ENCODE data around the gene NOXA1. TPM values are rescaled to one million over a fixed set of nuclear protein-coding genes. Genes with fewer than 3 reads are reported as not detected.

NOXA1 gene
- total RNA-seq, 1 donor from 2014 or later: 2.1 TPM

- no peak overlapping the region for H3K4me3 ChIP-seq (ENCODE audit: low read depth, low read length)
- no peak for TF ChIP-seq CTCF (conservative IDR thresholded peaks at IDR 0.05; ENCODE audit: low read depth, low read length)
- no peak for DNase-seq (ENCODE audit: low read depth)
Measured at GRCh38 chr9:137395666-137396010, 27.6 kb upstream of the NOXA1 start.

GRCh38 chr9:137396227-137396626 is 27.0 kb upstream of the NOXA1 start:
- TF ChIP-seq CTCF (conservative IDR thresholded peaks at IDR 0.05; ENCODE audit: low read depth, low read length): no peak
- no peak overlapping the region for H3K4me3 ChIP-seq (ENCODE audit: low read depth, low read length)
- no peak for DNase-seq (ENCODE audit: low read depth)

- no peak for TF ChIP-seq CTCF (conservative IDR thresholded peaks at IDR 0.05; ENCODE audit: low read depth, low read length)
- no peak overlapping the region for H3K4me3 ChIP-seq (ENCODE audit: low read depth, low read length)
- no peak for DNase-seq (ENCODE audit: low read depth)
Measured at GRCh38 chr9:137396634-137397367, 26.4 kb upstream of the NOXA1 start.

GRCh38 chr9:137397675-137398423 is 25.3 kb upstream of the NOXA1 start:
- H3K4me3 ChIP-seq (ENCODE audit: low read depth, low read length): no peak overlapping the region
- no peak for DNase-seq (ENCODE audit: low read depth)
- TF ChIP-seq CTCF (conservative IDR thresholded peaks at IDR 0.05; ENCODE audit: low read depth, low read length): no peak

GRCh38 chr9:137398561-137399468 is 24.4 kb upstream of the NOXA1 start:
- TF ChIP-seq CTCF (conservative IDR thresholded peaks at IDR 0.05; ENCODE audit: low read depth, low read length): no peak
- H3K4me3 ChIP-seq (ENCODE audit: low read depth, low read length): no peak overlapping the region
- DNase-seq (ENCODE audit: low read depth): no peak

- DNase-seq (ENCODE audit: low read depth): no peak
- no peak for TF ChIP-seq CTCF (conservative IDR thresholded peaks at IDR 0.05; ENCODE audit: low read depth, low read length)
- H3K4me3 ChIP-seq (ENCODE audit: low read depth, low read length): no peak overlapping the region
Measured at GRCh38 chr9:137402746-137403145, 20.4 kb upstream of the NOXA1 start.
